Ovary (tissue), 10 donors: ENCODE measurements around the gene GUF1. TPM values are rescaled to one million over a fixed set of nuclear protein-coding genes. Genes with fewer than 3 reads are reported as not detected.

ENCODE experiments used
- DNase-seq, 5 donors: peaks; one replicate each; pipeline ENCODE4 v3.0.0-alpha.2; 2019 to 2020
- H3K27ac ChIP-seq, 2 donors: fragments of 200-600 bp; one replicate each; pipeline versions ENCODE4 v1.5.1 to v1.8.0; 2019 to 2022
- H3K27me3 ChIP-seq: fragments of 200-600 bp; one replicate; pipeline ENCODE4 v1.8.0; 2022
- H3K36me3 ChIP-seq: fragments of 200-600 bp; sonication (generic); one replicate; pipeline ENCODE4 v1.5.1; 2019
- H3K4me1 ChIP-seq: one replicate; pipeline ENCODE4 v1.8.1; 2013; ENCODE audit warnings: mild to moderate bottlenecking, moderate library complexity; ENCODE audit not compliant: insufficient read depth
- H3K4me3 ChIP-seq: fragments of 200-600 bp; sonication (generic); one replicate; pipeline ENCODE4 v1.5.1; 2017
- H3K9me3 ChIP-seq, 2 donors: fragments of 200-600 bp in 1 of 2; sonication (generic) in 1 of 2; one replicate each; pipeline versions ENCODE4 v1.5.1 to v1.8.1; 2013 to 2019; ENCODE audit warnings: mild to moderate bottlenecking in 1 of 2, moderate library complexity in 1 of 2
- CTCF ChIP-seq, 3 donors: fragments of 450-650 bp in 2 of 3; fragments of 200-600 bp in 1 of 3; IDR thresholded peaks; one replicate each; pipeline versions ENCODE4 v1.5.1 to v1.8.0; 2016 to 2022; ENCODE audit warnings: antibody characterized with exemption in 3 of 3, mild to moderate bottlenecking in 1 of 3
- EP300 ChIP-seq: sonication (generic); formaldehyde crosslinking; IDR thresholded peaks from one replicate; pipeline ENCODE4 v1.6.1; 2017; ENCODE audit warnings: antibody characterized with exemption
- POLR2A ChIP-seq: fragments of 450-650 bp; IDR thresholded peaks from one replicate; pipeline ENCODE4 v1.6.1; 2017; ENCODE audit warnings: antibody characterized with exemption, mild to moderate bottlenecking, moderate library complexity
- WGBS, 3 donors: extraction: QIAGEN DNeasy Blood & Tissue Kit in 1 of 3; methylation state at CpG; one replicate each; pipeline versions ENCODE4 v1.1.5 to v1.1.7; 2013 to 2017; 5-methylcytosine and 5-hydroxymethylcytosine counted together
- intact Hi-C, 4 donors: fragments of 100-400 bp; cut with DNase I; formaldehyde crosslinking; loops; one replicate each; pipeline versions ENCODE4 v1.11.0 to v1.15.1; 2022 to 2023
- long read RNA-seq, 3 donors: library from polyadenylated mRNA in 2 of 3; unstranded in 2 of 3; transcript quantifications; one replicate each; pipeline ENCODE4 v2.0.0 and lab custom pipeline, GENCODE V29; 2021 to 2026
- polyA plus RNA-seq, 2 donors: library from polyadenylated mRNA; stranded (reverse); fragments of 200-250 nt in 1 of 2; fragments of 350-450 nt in 1 of 2; fragmentation: Illumina TruSeq in 1 of 2; extraction: RNeasy Lipid Tissue Mini Kit (QIAGEN cat#74804) in 1 of 2; gene quantifications; one replicate each; pipeline ENCODE4 v1.2.3, GENCODE V29; 2013 to 2014
- total RNA-seq, 7 donors: library from RNA; depleted of rRNA in 2 of 7; stranded (reverse); fragments of >200 nt in 2 of 7; fragmentation: NEBNext Ultra II Directional in 3 of 7; extraction: Animal tissue kit (Norgen Biotek cat#: 25700) in 3 of 7; gene quantifications; one replicate each; pipeline versions ENCODE4 v1.1.0 to v1.2.4, GENCODE V29; 2016 to 2023
- donor health status: DM: no; HTN: no; CAD: no; lungs with moderate emphysema.
- donor health status: DM: no; HTN: no; CAD: no.
- donor health status: Bipolar disorder and iron deficiency.
- donor health status: DM: yes; HTN: yes; CAD: no.
- donor health status: DM: no; HTN: no; CAD: no.
- donor health status: DM: yes; HTN: yes; CAD: no.

GUF1 gene
- total RNA-seq (10 to 100 TPM in 6 of 7 donors, 1 to 10 TPM in 1; 10.0 to 20.9 (median 12.7) TPM), polyA plus RNA-seq (10 to 100 TPM in 1 of 2 donors, 1 to 10 TPM in 1; 7.3 to 18.0 TPM)
- long read RNA-seq, donor 1, full-length matches to known transcripts: 2 of 20 reads
- long read RNA-seq, donor 1, partial matches to known transcripts: 12 of 20 reads
- long read RNA-seq, donor 1, other reads (novel, unspliced or antisense): 6 of 20 reads
- long read RNA-seq, donor 2, full-length matches to known transcripts: 9 of 15 reads
- long read RNA-seq, donor 2, partial matches to known transcripts: 6 of 15 reads
- long read RNA-seq, donor 2, other reads (novel, unspliced or antisense): 0 of 15 reads
- long read RNA-seq, donor 3, full-length matches to known transcripts: 7 of 14 reads
- long read RNA-seq, donor 3, partial matches to known transcripts: 0 of 14 reads
- long read RNA-seq, donor 3, other reads (novel, unspliced or antisense): 7 of 14 reads

DNA sequence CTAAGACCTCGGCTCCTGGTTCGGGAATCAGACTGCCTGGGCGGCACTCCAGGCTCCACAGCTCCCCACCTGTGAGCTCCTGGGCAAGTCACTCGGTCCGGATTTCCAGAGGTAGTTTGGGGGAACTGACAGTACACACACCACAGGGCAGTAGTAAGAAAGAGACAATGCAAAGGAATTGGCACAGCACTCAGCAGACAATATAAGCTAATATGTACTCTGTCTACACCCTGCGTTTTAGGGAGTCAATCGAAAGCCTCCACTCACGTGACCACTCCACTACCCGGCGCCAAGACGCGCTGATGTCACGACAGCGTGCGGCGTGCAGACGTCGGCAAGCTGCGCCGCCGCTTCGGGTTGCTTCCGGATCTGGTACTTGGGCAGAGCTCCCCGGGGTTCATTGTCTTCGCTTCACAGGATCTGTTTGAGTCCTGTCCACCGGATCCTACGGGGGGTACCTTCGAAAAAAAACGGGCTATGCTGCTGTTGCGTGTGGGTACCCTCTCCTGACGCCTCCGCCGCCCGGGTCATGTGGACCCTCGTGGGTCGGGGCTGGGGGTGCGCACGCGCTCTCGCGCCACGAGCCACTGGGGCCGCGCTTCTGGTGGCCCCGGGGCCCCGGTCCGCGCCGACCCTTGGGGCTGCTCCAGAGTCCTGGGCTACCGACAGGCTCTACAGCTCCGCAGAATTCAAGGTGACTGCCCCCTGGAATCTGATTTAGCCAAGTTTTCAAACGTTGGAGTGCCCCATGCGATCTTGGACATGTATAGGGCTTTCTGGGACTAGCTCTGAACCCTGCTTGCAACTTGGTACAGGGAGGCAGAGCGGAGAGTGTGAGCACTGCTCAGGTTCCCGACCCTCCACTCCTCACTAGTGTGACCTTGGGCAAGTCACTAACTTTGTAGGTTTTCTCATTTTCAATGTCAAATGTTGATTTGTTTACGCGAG, at the start of gene GUF1:
Gene GUF1 (plus strand): TSS at position 327 of the 948 bp plus-strand sequence. CDS start 203 bp downstream, at position 530.
- TF ChIP-seq POLR2A (peak; percentile 62), EP300 (no peak)
- 0 to 1% (median 0%) methylated on average over 51 to 57 of the region's 57 CpGs for WGBS, 3 donors
- H3K9me3 ChIP-seq: no peaks in the 10 kb centered on the region
- H3K27ac ChIP-seq: peak within 1 kb of the TSS; percentile 71 to 78
- DNase-seq: peak; percentile 85 to 93 (median 87)
- no peaks in the 10 kb centered on the region for H3K36me3 ChIP-seq
- H3K27me3 ChIP-seq: no peaks in the 10 kb centered on the region
- peak within 1 kb of the TSS; percentile 90 for H3K4me3 ChIP-seq
- H3K4me1 ChIP-seq: no peaks in the 10 kb centered on the region
- intact Hi-C loops: no loop called here

GRCh38 chr4:44629280-44629866, 48.8 kb upstream of the GUF1 start:
- DNase-seq: peak in 1 of 5 donors; percentile 21

DNA sequence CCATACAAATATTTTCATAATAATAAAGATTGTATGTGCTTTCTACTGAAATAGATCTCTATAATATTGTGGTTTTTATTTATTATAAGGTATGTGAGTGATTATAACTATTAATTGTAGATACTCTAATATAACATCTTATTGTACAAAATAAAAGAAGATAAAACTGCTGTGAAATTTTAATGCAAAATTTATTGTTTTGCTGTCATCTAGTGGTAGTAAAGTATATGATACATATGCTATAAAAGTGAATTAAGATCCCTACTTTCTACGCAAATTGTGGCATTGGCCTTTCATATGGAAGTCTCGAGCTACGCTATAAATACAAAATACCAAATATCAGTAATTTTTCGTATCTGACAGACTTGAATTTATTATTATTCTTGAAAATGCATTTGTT, 46.1 kb upstream of the GUF1 start:
- no peak for DNase-seq
- no peaks in the 10 kb centered on the region for H3K36me3 ChIP-seq
- WGBS, 3 donors: 57 to 82% (median 58%) methylated on average over 4 of the region's 4 CpGs
- no peaks in the 10 kb centered on the region for H3K27me3 ChIP-seq
- TF ChIP-seq CTCF (IDR thresholded peaks at IDR 0.05): no peak
- no peak for TF ChIP-seq EP300
- TF ChIP-seq POLR2A: no peak
- intact Hi-C loops: no loop called here
- H3K4me1 ChIP-seq: no peaks in the 10 kb centered on the region
- no peak overlapping the region for H3K27ac ChIP-seq
- no peaks in the 10 kb centered on the region for H3K9me3 ChIP-seq
- H3K4me3 ChIP-seq: no peak overlapping the region

More at GRCh38 chr4:44629280-44629866, 48.8 kb upstream of the GUF1 start:
- Histone ChIP-seq H3K4me1 (no peaks in the 10 kb centered on the region), H3K27ac (no peak overlapping the region), H3K9me3 (no peaks in the 10 kb centered on the region), H3K36me3 (no peaks in the 10 kb centered on the region), H3K4me3 (no peak overlapping the region), H3K27me3 (no peaks in the 10 kb centered on the region)
- intact Hi-C loops: no loop called here
- WGBS, 3 donors: 0 to 3% (median 2%) methylated on average over 2 of the region's 2 CpGs
- TF ChIP-seq POLR2A (no peak), EP300 (no peak), CTCF (IDR thresholded peaks at IDR 0.05) (no peak)

DNA sequence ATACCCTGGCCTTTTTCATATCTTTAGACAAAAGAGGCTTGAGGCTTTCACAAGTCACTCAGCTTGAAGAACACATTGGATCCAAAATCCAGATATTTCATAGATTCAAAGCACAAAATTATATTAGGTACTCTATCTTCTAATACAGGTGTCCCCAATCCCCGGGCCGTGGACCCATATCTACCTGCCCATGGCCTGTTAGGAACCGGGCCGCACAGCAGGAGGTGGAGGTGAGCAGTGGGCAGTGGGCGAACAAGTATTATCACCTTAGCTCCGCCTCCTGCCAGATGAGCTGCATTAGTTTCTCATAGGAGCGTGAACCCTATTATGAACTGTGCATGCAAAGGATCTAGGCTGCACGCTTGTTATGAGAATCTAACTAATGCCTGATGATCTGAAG, 45.5 kb upstream of the GUF1 start:
- no peak for DNase-seq

More for the DNA sequence above, 45.5 kb upstream of the GUF1 start:
- H3K4me1 ChIP-seq: no peaks in the 10 kb centered on the region
- H3K27me3 ChIP-seq: no peaks in the 10 kb centered on the region
- no peaks in the 10 kb centered on the region for H3K9me3 ChIP-seq
- TF ChIP-seq POLR2A: no peak
- TF ChIP-seq EP300: no peak
- no peak for TF ChIP-seq CTCF (IDR thresholded peaks at IDR 0.05)
- H3K36me3 ChIP-seq: no peaks in the 10 kb centered on the region
- H3K4me3 ChIP-seq: no peak overlapping the region
- WGBS, 3 donors: 85 to 91% (median 86%) methylated on average over 8 of the region's 8 CpGs
- intact Hi-C loops: no loop called here
- no peak overlapping the region for H3K27ac ChIP-seq
